Esophagus squamous epithelium (tissue), 4 donors: ENCODE data around the gene MYH10.

Experiments used
- POLR2A ChIP-seq, 4 donors: fragments of 450-650 bp; IDR thresholded peaks; one replicate each; pipeline ENCODE4 v1.6.1; 2017; ENCODE audit warnings: antibody characterized with exemption in 4 of 4, mild to moderate bottlenecking in 4 of 4, moderate library complexity in 3 of 4
- TF ChIP-seq, protein P1 (sequence below), 6 experiments: fragments of 450-650 bp in 4 of 6; fragments of 200-600 bp in 2 of 6; sonication (generic) in 2 of 6; IDR thresholded peaks; one replicate each; pipeline ENCODE4 v1.5.1; 2016 to 2019; ENCODE audit warnings: antibody characterized with exemption in 6 of 6, mild to moderate bottlenecking in 4 of 6, moderate library complexity in 4 of 6

DNA sequence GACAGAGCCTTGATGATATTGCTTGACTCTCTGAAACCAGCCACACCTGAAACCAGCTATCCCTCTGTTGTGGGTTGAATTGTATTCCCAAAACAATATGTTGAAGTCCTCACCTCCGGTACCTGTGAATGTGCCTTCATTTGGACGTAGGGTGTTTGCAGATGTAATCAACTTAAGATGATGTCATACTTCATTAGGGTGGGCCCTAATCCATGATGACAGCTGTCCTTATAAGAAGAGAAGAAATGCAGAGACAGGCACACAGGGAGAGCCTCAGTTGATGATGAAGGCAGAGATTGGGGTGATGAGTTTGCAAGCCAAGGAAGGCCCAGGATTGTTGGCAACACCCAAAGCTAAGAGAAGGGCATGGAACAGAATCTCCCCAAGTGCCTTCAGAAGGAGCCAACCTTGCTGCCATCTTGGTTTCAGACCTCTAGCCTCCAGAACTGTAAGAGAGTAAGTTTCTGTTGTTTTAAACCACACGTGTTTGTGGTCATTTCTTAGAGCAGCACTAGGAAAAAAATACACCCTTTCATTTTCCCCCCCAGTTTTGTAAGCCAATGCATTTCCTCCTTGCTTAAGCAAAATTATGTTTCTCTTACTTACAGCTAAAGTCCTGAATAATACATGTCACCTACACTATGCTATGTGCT lies 29.4 kb upstream of the MYH10 start:
- TF ChIP-seq, protein P1, sequence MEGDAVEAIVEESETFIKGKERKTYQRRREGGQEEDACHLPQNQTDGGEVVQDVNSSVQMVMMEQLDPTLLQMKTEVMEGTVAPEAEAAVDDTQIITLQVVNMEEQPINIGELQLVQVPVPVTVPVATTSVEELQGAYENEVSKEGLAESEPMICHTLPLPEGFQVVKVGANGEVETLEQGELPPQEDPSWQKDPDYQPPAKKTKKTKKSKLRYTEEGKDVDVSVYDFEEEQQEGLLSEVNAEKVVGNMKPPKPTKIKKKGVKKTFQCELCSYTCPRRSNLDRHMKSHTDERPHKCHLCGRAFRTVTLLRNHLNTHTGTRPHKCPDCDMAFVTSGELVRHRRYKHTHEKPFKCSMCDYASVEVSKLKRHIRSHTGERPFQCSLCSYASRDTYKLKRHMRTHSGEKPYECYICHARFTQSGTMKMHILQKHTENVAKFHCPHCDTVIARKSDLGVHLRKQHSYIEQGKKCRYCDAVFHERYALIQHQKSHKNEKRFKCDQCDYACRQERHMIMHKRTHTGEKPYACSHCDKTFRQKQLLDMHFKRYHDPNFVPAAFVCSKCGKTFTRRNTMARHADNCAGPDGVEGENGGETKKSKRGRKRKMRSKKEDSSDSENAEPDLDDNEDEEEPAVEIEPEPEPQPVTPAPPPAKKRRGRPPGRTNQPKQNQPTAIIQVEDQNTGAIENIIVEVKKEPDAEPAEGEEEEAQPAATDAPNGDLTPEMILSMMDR (IDR thresholded peaks at IDR 0.05) = no peak
- no peak for TF ChIP-seq POLR2A (IDR thresholded peaks at IDR 0.05)
